Natural killer cell treated with Interleukin-12 subunit alpha and Interleukin-12 subunit beta and Interleukin-15 and Interleukin-18, amount 100 ng/mL, for 72 hours (primary cell): ENCODE results near the gene PTCD3. TPM values are rescaled to one million over a fixed set of nuclear protein-coding genes. Genes with fewer than 3 reads are reported as not detected.

ENCODE experiments used
- ATAC-seq, 2 donors: fragments of 150-1000 bp; cut with Tn5 transposase in 1 of 2; sonication (Bioruptor Pico), chemical (Tn5 transposase) in 1 of 2; 2 replicates each; pipeline ENCODE4 v1.10.0; 2021
- DNase-seq: peaks from one replicate; pipeline ENCODE4 v3.0.0; 2022; ENCODE audit warnings: low spot score
- H3K27ac Mint-ChIP-seq, 2 donors: 1 replicate in 1 of 2; 2 replicates in 1 of 2; pipeline ENCODE4 v1.8.0; 2022; ENCODE audit warnings: mixed read lengths in 2 of 2, mild to moderate bottlenecking in 1 of 2, moderate library complexity in 1 of 2
- H3K27me3 Mint-ChIP-seq, 2 donors: 1 replicate in 1 of 2; 2 replicates in 1 of 2; pipeline ENCODE4 v1.8.0; 2022; ENCODE audit warnings: mixed read lengths in 2 of 2
- H3K36me3 Mint-ChIP-seq: one replicate; pipeline ENCODE4 v1.8.0; 2022; ENCODE audit warnings: mixed read lengths
- H3K4me1 Mint-ChIP-seq, 2 donors: 1 replicate in 1 of 2; 2 replicates in 1 of 2; pipeline ENCODE4 v1.8.0; 2022; ENCODE audit warnings: low read depth in 2 of 2, mixed read lengths in 2 of 2, mild to moderate bottlenecking in 1 of 2
- H3K4me3 Mint-ChIP-seq: one replicate; pipeline ENCODE4 v1.8.0; 2022; ENCODE audit warnings: mixed read lengths
- H3K9me3 Mint-ChIP-seq: 2 replicates; pipeline ENCODE4 v1.8.0; 2022; ENCODE audit warnings: mixed read lengths
- total RNA-seq, 2 donors: library from RNA; stranded (reverse); gene quantifications; one replicate each; pipeline ENCODE4 v1.2.3, GENCODE V29; 2022

The PTCD3 gene
- total RNA-seq, 2 donors from 2014 or later, result 101 to 169 TPM

- no peaks in the 10 kb centered on the region for H3K27me3 Mint-ChIP-seq
- peak overlapping the region; percentile 66 for H3K4me3 Mint-ChIP-seq
- DNase-seq, result no peak
Observed at GRCh38 chr2:86186431-86186830, 80.4 kb downstream of the PTCD3 start.

GRCh38 chr2:86189782-86190416 lies 83.9 kb downstream of the PTCD3 start:
- Mint-ChIP-seq H3K36me3 (peaks cover 10% of the 10 kb centered on the region), H3K27ac (peak overlapping the region in 1 of 2 donors; percentile 12), H3K4me3 (no peak overlapping the region), H3K9me3 (no peaks in the 10 kb centered on the region), H3K4me1 (peaks cover 56 to 62% of the 10 kb centered on the region in 2 donors), H3K27me3 (no peaks in the 10 kb centered on the region)
- no peak for ATAC-seq
- DNase-seq, result no peak

More at GRCh38 chr2:86186431-86186830, 80.4 kb downstream of the PTCD3 start:
- H3K9me3 Mint-ChIP-seq, result no peaks in the 10 kb centered on the region
- peaks cover 6% of the 10 kb centered on the region for H3K36me3 Mint-ChIP-seq
- ATAC-seq, result peak in 1 of 2 donors; percentile 72
- H3K27ac Mint-ChIP-seq, result peak overlapping the region; percentile 84 to 95
- peaks cover 42 to 46% of the 10 kb centered on the region in 2 donors for H3K4me1 Mint-ChIP-seq

Other genes with a start within 250 kb of the PTCD3 start
- gene ST3GAL5, start 217.2 kb upstream of the PTCD3 start, total RNA-seq, result 10 to 100 TPM; 28.9 to 31.8 TPM
- gene POLR1A, start 349 bp upstream of the PTCD3 start, total RNA-seq, result 10 to 100 TPM; 51.7 to 99.2 TPM
- gene IMMT, start 89.2 kb downstream of the PTCD3 start, total RNA-seq, result 100 to 1,000 TPM; 110 to 157 TPM
- gene MRPL35, start 93.2 kb downstream of the PTCD3 start, total RNA-seq, result 10 to 100 TPM; 58.9 to 66.4 TPM
- gene REEP1, start 231.4 kb downstream of the PTCD3 start, total RNA-seq, result not detected